Body of pancreas (tissue), 4 donors: ENCODE data around the gene SEMA3E.

Experiments used
- CTCF ChIP-seq, 7 experiments: fragments of 450-650 bp in 4 of 7; fragments of 200-600 bp in 3 of 7; sonication (generic) in 3 of 7; IDR thresholded peaks; one replicate each; pipeline ENCODE4 v1.5.1; 2016 to 2019; ENCODE audit warnings: antibody characterized with exemption in 7 of 7
- POLR2A ChIP-seq, 3 donors: fragments of 450-650 bp; IDR thresholded peaks; one replicate each; pipeline ENCODE4 v1.6.1; 2016; ENCODE audit warnings: antibody characterized with exemption in 3 of 3, mild to moderate bottlenecking in 2 of 3

GRCh38 chr7:83326223-83326622 lies 322.7 kb downstream of the SEMA3E start:
- TF ChIP-seq POLR2A (IDR thresholded peaks at IDR 0.05), result no peak
- TF ChIP-seq CTCF (IDR thresholded peaks at IDR 0.05), result no peak
